Central memory CD4-positive, alpha-beta T cell (primary cell): ENCODE results near the gene ATRN.
"Not testable (repeated sequence)": the region's sequence is repeated elsewhere in the genome, so short reads cannot be mapped to it uniquely, and the experiment has no call there.

Experiments
- DNase-seq: peaks from one replicate; pipeline ENCODE4 v3.0.0; 2022

Gene ATRN

GRCh38 chr20:3471397-3472021 is 691 bp downstream of the ATRN start:
- DNase-seq: no peak

- DNase-seq: no peak
Observed at GRCh38 chr20:3472105-3472504, 1.3 kb downstream of the ATRN start.

- no peak for DNase-seq
Observed at GRCh38 chr20:3473324-3473723, 2.5 kb downstream of the ATRN start.

- no peak for DNase-seq
Observed at GRCh38 chr20:3473944-3474343, 3.1 kb downstream of the ATRN start.

- not testable (repeated sequence) for DNase-seq
Observed at GRCh38 chr20:3477003-3477860, 6.4 kb downstream of the ATRN start.

- no peak for DNase-seq
Observed at GRCh38 chr20:3477861-3478544, 7.2 kb downstream of the ATRN start.

- no peak for DNase-seq
Observed at GRCh38 chr20:3479025-3479424, 8.2 kb downstream of the ATRN start.

GRCh38 chr20:3479759-3480615 is 9.2 kb downstream of the ATRN start:
- no peak for DNase-seq

- DNase-seq: no peak
Observed at GRCh38 chr20:3483309-3483708, 12.5 kb downstream of the ATRN start.

GRCh38 chr20:3483784-3484183 is 13.0 kb downstream of the ATRN start:
- no peak for DNase-seq

GRCh38 chr20:3485913-3486312 is 15.1 kb downstream of the ATRN start:
- no peak for DNase-seq

- no peak for DNase-seq
Observed at GRCh38 chr20:3486850-3487249, 16.0 kb downstream of the ATRN start.

- no peak for DNase-seq
Observed at GRCh38 chr20:3492669-3493068, 21.9 kb downstream of the ATRN start.

GRCh38 chr20:3494218-3494617 is 23.4 kb downstream of the ATRN start:
- no peak for DNase-seq

GRCh38 chr20:3502878-3503277 is 32.1 kb downstream of the ATRN start:
- DNase-seq: no peak

- DNase-seq: no peak
Observed at GRCh38 chr20:3505148-3505547, 34.3 kb downstream of the ATRN start.

GRCh38 chr20:3509064-3509463 is 38.2 kb downstream of the ATRN start:
- no peak for DNase-seq

GRCh38 chr20:3510110-3510509 is 39.3 kb downstream of the ATRN start:
- DNase-seq: no peak

GRCh38 chr20:3512239-3512638 is 41.4 kb downstream of the ATRN start:
- DNase-seq: not testable (repeated sequence)

- DNase-seq: no peak
Observed at GRCh38 chr20:3514012-3514642, 43.3 kb downstream of the ATRN start.

- no peak for DNase-seq
Observed at GRCh38 chr20:3515379-3516170, 44.8 kb downstream of the ATRN start.
